Fibroblast of peridontal ligament (primary cell): ENCODE results near the gene ITPK1.

Experiments used
- DNase-seq: peaks from one replicate; pipeline ENCODE4 v3.0.0-alpha.2; 2010; ENCODE audit errors: extremely low read depth

Gene ITPK1

GRCh38 chr14:93044556-93044955 is 71.2 kb downstream of the ITPK1 start:
- no peak for DNase-seq

GRCh38 chr14:93044121-93044520 is 71.6 kb downstream of the ITPK1 start:
- DNase-seq: no peak

- DNase-seq: peak; percentile 26
These were observed 72.5 kb downstream of the ITPK1 start for GRCh38 chr14:93042968-93043940.

- no peak for DNase-seq
These were observed 73.9 kb downstream of the ITPK1 start for GRCh38 chr14:93041830-93042229.

- DNase-seq: no peak
These were observed 74.7 kb downstream of the ITPK1 start for GRCh38 chr14:93040982-93041381.

- DNase-seq: no peak
These were observed 75.3 kb downstream of the ITPK1 start for GRCh38 chr14:93040443-93040842.

- DNase-seq: no peak
These were observed 75.9 kb downstream of the ITPK1 start for GRCh38 chr14:93039649-93040315.

GRCh38 chr14:93037351-93037750 is 78.4 kb downstream of the ITPK1 start:
- DNase-seq: no peak

GRCh38 chr14:93036652-93037345 is 78.9 kb downstream of the ITPK1 start:
- no peak for DNase-seq

- DNase-seq: no peak
These were observed 79.6 kb downstream of the ITPK1 start for GRCh38 chr14:93035917-93036651.

GRCh38 chr14:93035585-93035916 is 80.2 kb downstream of the ITPK1 start:
- no peak for DNase-seq

GRCh38 chr14:93034671-93034994 is 81.1 kb downstream of the ITPK1 start:
- DNase-seq: no peak

GRCh38 chr14:93033983-93034670 is 81.6 kb downstream of the ITPK1 start:
- no peak for DNase-seq

GRCh38 chr14:93033084-93033982 is 82.4 kb downstream of the ITPK1 start:
- no peak for DNase-seq

GRCh38 chr14:93032421-93032936 is 83.2 kb downstream of the ITPK1 start:
- DNase-seq: peak; percentile 62

- DNase-seq: no peak
These were observed 84.0 kb downstream of the ITPK1 start for GRCh38 chr14:93031505-93032315.

- no peak for DNase-seq
These were observed 85.0 kb downstream of the ITPK1 start for GRCh38 chr14:93030761-93031160.

- DNase-seq: no peak
These were observed 85.7 kb downstream of the ITPK1 start for GRCh38 chr14:93029911-93030508.

- no peak for DNase-seq
These were observed 86.3 kb downstream of the ITPK1 start for GRCh38 chr14:93029417-93029816.
